Endothelial cell of umbilical vein (primary cell): ENCODE measurements around the gene C1orf167. TPM values are rescaled to one million over a fixed set of nuclear protein-coding genes. Genes with fewer than 3 reads are reported as not detected.

Experiments used
- BruUV-seq: library from RNA; stranded (reverse); fragments of 400-500 nt; replicated peaks from 2 replicates; lab custom pipeline; 2021; lab: Mats Ljungman, UMichigan
- CTCF ChIA-PET: fragments of 300-600, 350-600 bp; sonication (Branson Sonifier 250); formaldehyde crosslinking; loops from one replicate; lab custom pipeline; 2021; ENCODE audit warnings: antibody characterized with exemption, inconsistent platforms; lab: Charles Lee
- POLR2A ChIA-PET: fragments of 300-600, 350-600 bp; sonication (Branson Sonifier 250); formaldehyde crosslinking; loops from one replicate; lab custom pipeline; 2021; ENCODE audit warnings: antibody characterized with exemption, inconsistent platforms; lab: Charles Lee
- DNase-seq: peaks from one replicate; pipeline ENCODE4 v3.0.0-alpha.2; 2011; ENCODE audit warnings: low read depth, low spot score
- FAIRE-seq: peaks from 2 replicates; lab custom pipeline; 2011; peaks lifted over from hg19 to GRCh38; lab: Jason Lieb, UNC
- H2AFZ ChIP-seq: 2 replicates; pipeline ENCODE4 v1.6.0; 2012; ENCODE audit warnings: low read depth, low read length, control low read depth, inconsistent platforms
- H3K27ac ChIP-seq: 2 replicates; pipeline ENCODE4 v1.5.1; 2011; ENCODE audit warnings: low read depth, mild to moderate bottlenecking, control low read depth, low read length, moderate library complexity; ENCODE audit not compliant: insufficient read depth
- H3K27me3 ChIP-seq, 2 experiments: 2 replicates each; pipeline versions ENCODE4 v1.6.0 to v1.6.1; 2011; ENCODE audit warnings: low read length in 2 of 2, mixed read lengths in 1 of 2; ENCODE audit not compliant: control insufficient read depth in 2 of 2, insufficient read depth in 2 of 2
- H3K36me3 ChIP-seq, 2 experiments: 2 replicates in 1 of 2; 3 replicates in 1 of 2; pipeline ENCODE4 v1.5.1; 2011; ENCODE audit warnings: low read length in 2 of 2, mild to moderate bottlenecking in 1 of 2, moderate library complexity in 1 of 2; ENCODE audit not compliant: control insufficient read depth in 2 of 2, insufficient read depth in 2 of 2; ENCODE audit errors: extremely low read depth in 1 of 2
- H3K4me1 ChIP-seq: 3 replicates; pipeline ENCODE4 v1.5.1; 2011; ENCODE audit warnings: mild to moderate bottlenecking, low read length; ENCODE audit not compliant: control insufficient read depth, insufficient read depth; ENCODE audit errors: extremely low read depth
- H3K4me2 ChIP-seq: 2 replicates; pipeline ENCODE4 v1.6.1; 2011; ENCODE audit warnings: low read length, control low read depth, mixed read lengths; ENCODE audit not compliant: insufficient read depth
- H3K4me3 ChIP-seq, 3 experiments: fragments of 200-600 bp in 1 of 3; sonication (generic), shearing (Covaris generic) in 1 of 3; replicated peaks in 1 of 3; 2 replicates each; pipeline ENCODE4 v1.5.1; 2011 to 2016; ENCODE audit warnings: control low read depth in 3 of 3, low read length in 3 of 3, mild to moderate bottlenecking in 2 of 3, inconsistent platforms in 1 of 3, low read depth in 1 of 3, moderate library complexity in 1 of 3; ENCODE audit not compliant: insufficient read depth in 1 of 3
- H3K79me2 ChIP-seq: 2 replicates; pipeline ENCODE4 v1.6.0; 2012; ENCODE audit warnings: low read length, inconsistent platforms; ENCODE audit not compliant: control insufficient read depth, insufficient read depth
- H3K9ac ChIP-seq: replicated peaks from 2 replicates; pipeline ENCODE3; 2011; ENCODE audit warnings: low read length, control low read depth; ENCODE audit not compliant: insufficient read depth; ENCODE audit errors: extremely low read depth
- H3K9me1 ChIP-seq: replicated peaks from 3 replicates; pipeline ENCODE4 v1.6.0; 2011; ENCODE audit warnings: mild to moderate bottlenecking, low read length; ENCODE audit not compliant: control insufficient read depth, insufficient read depth; ENCODE audit errors: extremely low read depth
- H3K9me3 ChIP-seq: replicated peaks from 2 replicates; pipeline ENCODE4 v1.5.1; 2012; ENCODE audit warnings: low read length, inconsistent platforms; ENCODE audit not compliant: control insufficient read depth, insufficient read depth
- H4K20me1 ChIP-seq: replicated peaks from 2 replicates; pipeline ENCODE3; 2011; ENCODE audit warnings: mild to moderate bottlenecking, low read length; ENCODE audit not compliant: control insufficient read depth, insufficient read depth; ENCODE audit errors: extremely low read depth
- CTCF ChIP-seq, 2 donors: IDR thresholded peaks; 1 replicate in 1 of 2; 2 replicates in 1 of 2; pipeline ENCODE4 v1.5.1; 2011; ENCODE audit warnings: low read length in 2 of 2, mild to moderate bottlenecking in 2 of 2, moderate library complexity in 2 of 2, control low read depth in 1 of 2, inconsistent platforms in 1 of 2, low read depth in 1 of 2; ENCODE audit not compliant: insufficient read depth in 1 of 2; ENCODE audit errors: extremely low read depth in 1 of 2
- EZH2 ChIP-seq: IDR thresholded peaks from 2 replicates; pipeline ENCODE4 v1.6.1; 2012; ENCODE audit warnings: borderline replicate concordance, low read depth, mild to moderate bottlenecking, moderate library complexity, low read length, inconsistent platforms; ENCODE audit not compliant: severe bottlenecking
- FOS ChIP-seq: IDR thresholded peaks from 2 replicates; pipeline ENCODE4 v1.6.1; 2011; ENCODE audit warnings: mild to moderate bottlenecking, low read length, moderate library complexity, borderline replicate concordance; ENCODE audit not compliant: insufficient read depth
- GATA2 ChIP-seq: IDR thresholded peaks from 2 replicates; pipeline ENCODE4 v1.7.0; 2011; ENCODE audit warnings: low read depth, mild to moderate bottlenecking, moderate library complexity, mixed read lengths, low read length; ENCODE audit not compliant: insufficient read length, insufficient read depth
- JUN ChIP-seq: IDR thresholded peaks from 2 replicates; pipeline ENCODE4 v1.6.1; 2011; ENCODE audit warnings: borderline replicate concordance, low read depth; ENCODE audit not compliant: insufficient read length, insufficient read depth
- MYC ChIP-seq: IDR thresholded peaks from one replicate; pipeline ENCODE4 v1.6.1; 2011; ENCODE audit warnings: mild to moderate bottlenecking, low read depth, low read length
- POLR2A ChIP-seq: IDR thresholded peaks from 2 replicates; pipeline ENCODE4 v1.6.1; 2012; ENCODE audit warnings: low read depth, mild to moderate bottlenecking, control low read depth, low read length
- POLR2AphosphoS5 ChIP-seq: IDR thresholded peaks from 2 replicates; pipeline ENCODE4 v1.6.1; 2012; ENCODE audit warnings: low read depth, mild to moderate bottlenecking, control low read depth, low read length, moderate library complexity; ENCODE audit not compliant: insufficient read depth
- dilution Hi-C: fragments of 300-500 bp; cut with MboI; formaldehyde crosslinking; loops from one replicate; pipeline ENCODE4 v1.15.0; 2019; ENCODE audit warnings: low sequenced_read_pairs; ENCODE audit not compliant: extremely low pct_ligation_motif_present
- intact Hi-C: fragments of 100-400 bp; cut with micrococcal nuclease; formaldehyde crosslinking; loops from one replicate; pipeline ENCODE4 v1.10.0; 2022
- polyA plus RNA-seq, 4 experiments: library from polyadenylated mRNA; depleted of rRNA in 3 of 4; stranded (reverse) in 3 of 4; unstranded in 1 of 4; fragments of >200 nt; gene quantifications; 2 replicates each; pipeline versions ENCODE4 v1.2.1 to v1.2.3, GENCODE V29; 2011 to 2012; ENCODE audit warnings: missing spikeins in 1 of 4
- total RNA-seq: library from RNA; stranded (reverse); gene quantifications from 2 replicates; pipeline ENCODE4 v1.2.3, GENCODE V29; 2021
- TF ChIP-seq, protein P1 (sequence below): IDR thresholded peaks from 2 replicates; pipeline ENCODE4 v1.6.1; 2011; ENCODE audit not compliant: insufficient read depth, insufficient read length

C1orf167 gene
- total and polyA plus RNA-seq, 2 donors (not counting 3 experiments of a cell fraction or from before 2014, with no cell fraction given), result not detected

DNA sequence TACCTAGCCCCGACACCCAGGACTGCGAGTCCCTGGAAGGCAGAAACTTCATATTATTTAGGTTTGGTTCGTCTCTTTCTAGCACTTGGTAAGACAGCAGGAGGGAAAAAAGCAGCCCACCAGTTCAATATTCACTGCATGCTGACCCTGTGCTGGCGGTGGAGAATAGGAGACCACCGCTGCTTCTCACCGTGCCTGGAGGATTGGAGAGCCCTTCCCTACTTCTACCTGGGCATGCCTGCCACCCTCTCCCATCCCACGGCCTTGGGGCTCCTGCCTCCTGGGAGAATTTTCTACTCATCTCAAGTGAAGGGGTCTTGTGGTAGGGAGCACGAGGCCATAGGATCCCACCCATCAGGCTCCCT lies 38.4 kb downstream of the C1orf167 start:
- TF ChIP-seq GATA2, result no peak
- TF ChIP-seq, protein P1, sequence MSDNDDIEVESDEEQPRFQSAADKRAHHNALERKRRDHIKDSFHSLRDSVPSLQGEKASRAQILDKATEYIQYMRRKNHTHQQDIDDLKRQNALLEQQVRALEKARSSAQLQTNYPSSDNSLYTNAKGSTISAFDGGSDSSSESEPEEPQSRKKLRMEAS, result no peak
- TF ChIP-seq CTCF (IDR thresholded peaks at IDR 0.05; ENCODE audit: extremely low read depth in 1 of 2, insufficient read depth in 1 of 2, low read depth in 1 of 2, low read length in 2 of 2), result no peak
- no peak for TF ChIP-seq POLR2A
- no peak for TF ChIP-seq FOS
- no peak for TF ChIP-seq POLR2AphosphoS5
- TF ChIP-seq JUN, result no peak
- no peak for TF ChIP-seq EZH2
- no peak for TF ChIP-seq MYC
- H3K4me2 ChIP-seq, result no peak overlapping the region
- H4K20me1 ChIP-seq, result no peaks in the 10 kb centered on the region
- no peak overlapping the region for H3K4me3 ChIP-seq
- POLR2A ChIA-PET, result no interaction called here
- dilution Hi-C loops, result no loop called here
- peaks cover 55% of the 10 kb centered on the region for H3K4me1 ChIP-seq
- BruUV-seq, result no TSS peak
- H3K9ac ChIP-seq, result no peak overlapping the region
- intact Hi-C loops, result loop anchor here (10.0 kb wide), 1 partner anchor 526 kb away; the partner anchor contains the start of gene UBIAD1
- H3K79me2 ChIP-seq, result peaks cover 3% of the 10 kb centered on the region
- H2AFZ ChIP-seq, result no peak overlapping the region
- H3K27me3 ChIP-seq, result no peaks in the 10 kb centered on the region
- DNase-seq, result no peak
- no peaks in the 10 kb centered on the region for H3K9me3 ChIP-seq
- H3K9me1 ChIP-seq, result no peaks in the 10 kb centered on the region
- H3K36me3 ChIP-seq, result peaks cover 2 to 18% of the 10 kb centered on the region in 2 experiments
- H3K27ac ChIP-seq, result no peak overlapping the region
- no peak for FAIRE-seq
- CTCF ChIA-PET, result no interaction called here
